Naive thymus-derived CD8-positive, alpha-beta T cell (primary cell): ENCODE results near the gene LEKR1. TPM values are rescaled to one million over a fixed set of nuclear protein-coding genes. Genes with fewer than 3 reads are reported as not detected.

Source experiments
- ATAC-seq, 2 donors: fragments of 150-1000 bp; cut with Tn5 transposase in 1 of 2; sonication (Bioruptor Pico), chemical (Tn5 transposase) in 1 of 2; 1 replicate in 1 of 2; 2 replicates in 1 of 2; pipeline ENCODE4 v1.10.0; 2021; ENCODE audit warnings: mild to moderate bottlenecking in 2 of 2, moderate library complexity in 2 of 2
- POLR2A ChIA-PET: fragments of 350-600 bp; sonication (Branson Sonifier 250); formaldehyde crosslinking; loops from one replicate; lab custom pipeline; 2021; ENCODE audit warnings: antibody characterized with exemption; lab: Charles Lee
- DNase-seq, 10 donors: peaks; one replicate each; pipeline versions ENCODE4 v3.0.0 to v3.0.0-alpha.2; 2020 to 2022
- H3K27ac Mint-ChIP-seq, 10 donors: one replicate each; pipeline ENCODE4 v1.8.0; 2020 to 2022; ENCODE audit warnings: mild to moderate bottlenecking in 10 of 10, mixed read lengths in 10 of 10, moderate library complexity in 4 of 10, inconsistent platforms in 1 of 10
- H3K27me3 Mint-ChIP-seq, 5 donors: one replicate each; pipeline ENCODE4 v1.8.0; 2021 to 2022; ENCODE audit warnings: mixed read lengths in 5 of 5
- H3K36me3 Mint-ChIP-seq, 3 donors: one replicate each; pipeline ENCODE4 v1.8.0; 2020 to 2022; ENCODE audit warnings: mixed read lengths in 3 of 3, mild to moderate bottlenecking in 2 of 3, inconsistent platforms in 1 of 3
- H3K4me1 Mint-ChIP-seq, 4 donors: one replicate each; pipeline ENCODE4 v1.8.0; 2021 to 2022; ENCODE audit warnings: mixed read lengths in 4 of 4
- H3K4me3 Mint-ChIP-seq, 10 donors: one replicate each; pipeline ENCODE4 v1.8.0; 2020 to 2022; ENCODE audit warnings: mild to moderate bottlenecking in 10 of 10, mixed read lengths in 10 of 10, moderate library complexity in 6 of 10, inconsistent platforms in 1 of 10
- H3K9me3 Mint-ChIP-seq, 9 donors: one replicate each; pipeline ENCODE4 v1.8.0; 2020 to 2022; ENCODE audit warnings: mixed read lengths in 9 of 9, mild to moderate bottlenecking in 3 of 9, inconsistent platforms in 1 of 9, moderate library complexity in 1 of 9
- polyA plus RNA-seq, 3 donors: library from polyadenylated mRNA; unstranded; fragments of 300-500 nt; fragmentation: Illumina TruSeq; gene quantifications; one replicate each; pipeline ENCODE4 v1.2.3, GENCODE V29; 2021
- total RNA-seq, 8 experiments: library from RNA in 2 of 8; stranded (reverse) in 2 of 8; gene quantifications; one replicate each; pipeline ENCODE4 v1.2.3 and lab custom pipeline; 2021 to 2026

Gene LEKR1
- 1 to 10 TPM; 3.0 TPM for total RNA-seq
- 1 to 10 TPM in 1 of 3 donors, under 1 TPM in 2; 0.33 to 1.4 (median 0.67) TPM for polyA plus RNA-seq
- 1.5 to 6.2 (median 3.0) reads per million in 6 experiments for total RNA-seq (lab: John Stamatoyannopoulos, UW)

- H3K27ac Mint-ChIP-seq, result peak within 1 kb of the TSS; percentile 91 to 99 (median 98)
- H3K4me1 Mint-ChIP-seq, result peaks cover 12 to 24% (median 18%) of the 10 kb centered on the region in 4 donors
- no peaks in the 10 kb centered on the region for H3K27me3 Mint-ChIP-seq
- ATAC-seq, result peak; percentile 70 to 74
- DNase-seq, result peak; percentile 51 to 83 (median 64)
- no peaks in the 10 kb centered on the region for H3K9me3 Mint-ChIP-seq
- no peaks in the 10 kb centered on the region for H3K36me3 Mint-ChIP-seq
- POLR2A ChIA-PET, result interaction anchor here (0.7 to 2.3 kb wide), 7 partner anchors 9 to 349 kb away, joined by 3 to 13 read pairs (median 3); partner anchors contain the start of genes CCNL1 and SSR3
- peak within 1 kb of the TSS; percentile 88 to 98 (median 94) for H3K4me3 Mint-ChIP-seq
Measured at GRCh38 chr3:156826144-156826895, at the start of gene LEKR1. TSS of gene LEKR1 (plus strand) at chr3:156826353. CDS start at chr3:156829330, 2,977 bp downstream.

GRCh38 chr3:156776871-156777270 is 49.3 kb upstream of the LEKR1 start:
- Mint-ChIP-seq H3K9me3 (no peaks in the 10 kb centered on the region), H3K36me3 (peaks cover 0 to 3% (median 0%) of the 10 kb centered on the region in 3 donors), H3K27ac (no peak overlapping the region), H3K4me3 (no peak overlapping the region), H3K4me1 (peaks cover 0 to 6% (median 0%) of the 10 kb centered on the region in 4 donors), H3K27me3 (peaks cover 0 to 19% (median 5%) of the 10 kb centered on the region in 5 donors)
- ATAC-seq (no peak), DNase-seq (no peak)
- POLR2A ChIA-PET, result no interaction called here

GRCh38 chr3:156781310-156782230 is 44.6 kb upstream of the LEKR1 start:
- Mint-ChIP-seq H3K27ac (peak overlapping the region in 1 of 10 donors; percentile 39), H3K27me3 (peaks cover 0 to 12% (median 3%) of the 10 kb centered on the region in 5 donors), H3K4me1 (peaks cover 0 to 6% (median 2%) of the 10 kb centered on the region in 4 donors), H3K9me3 (no peaks in the 10 kb centered on the region), H3K4me3 (no peak overlapping the region), H3K36me3 (peaks cover 0 to 12% (median 2%) of the 10 kb centered on the region in 3 donors)
- no peak for DNase-seq
- ATAC-seq, result no peak
- POLR2A ChIA-PET, result interaction anchor here (0.6 kb wide), 1 partner anchor 27 kb away, joined by 5 read pairs; no protein-coding TSS in a partner anchor

GRCh38 chr3:156782319-156782718 is 43.8 kb upstream of the LEKR1 start:
- Mint-ChIP-seq H3K4me3 (no peak overlapping the region), H3K9me3 (no peaks in the 10 kb centered on the region), H3K4me1 (peaks cover 0 to 6% (median 2%) of the 10 kb centered on the region in 4 donors), H3K36me3 (peaks cover 0 to 14% (median 2%) of the 10 kb centered on the region in 3 donors), H3K27ac (no peak overlapping the region), H3K27me3 (peaks cover 0 to 12% (median 3%) of the 10 kb centered on the region in 5 donors)
- ATAC-seq, result no peak
- POLR2A ChIA-PET, result interaction anchor here (0.6 kb wide), 1 partner anchor 27 kb away, joined by 5 read pairs; no protein-coding TSS in a partner anchor
- DNase-seq, result no peak

- Mint-ChIP-seq H3K27ac (no peak overlapping the region), H3K4me1 (peaks cover 0 to 6% (median 2%) of the 10 kb centered on the region in 4 donors), H3K27me3 (peaks cover 0 to 12% (median 3%) of the 10 kb centered on the region in 5 donors), H3K4me3 (no peak overlapping the region), H3K9me3 (no peaks in the 10 kb centered on the region), H3K36me3 (peaks cover 0 to 19% (median 6%) of the 10 kb centered on the region in 3 donors)
- ATAC-seq (no peak), DNase-seq (no peak)
- POLR2A ChIA-PET, result no interaction called here
Measured at GRCh38 chr3:156782921-156783320, 43.2 kb upstream of the LEKR1 start.

GRCh38 chr3:156787001-156787400 is 39.2 kb upstream of the LEKR1 start:
- Mint-ChIP-seq H3K4me3 (no peak overlapping the region), H3K27me3 (no peaks in the 10 kb centered on the region), H3K9me3 (no peaks in the 10 kb centered on the region), H3K36me3 (peaks cover 0 to 19% (median 8%) of the 10 kb centered on the region in 3 donors), H3K27ac (no peak overlapping the region), H3K4me1 (peaks cover 0 to 7% (median 3%) of the 10 kb centered on the region in 4 donors)
- POLR2A ChIA-PET, result no interaction called here
- DNase-seq, result no peak
- no peak for ATAC-seq

- POLR2A ChIA-PET, result interaction anchor here (1.0 kb wide), 1 partner anchor 30 kb away, joined by 3 read pairs; no protein-coding TSS in a partner anchor
- no peaks in the 10 kb centered on the region for H3K9me3 Mint-ChIP-seq
- no peak overlapping the region for H3K27ac Mint-ChIP-seq
- DNase-seq, result no peak
- peaks cover 0 to 19% (median 8%) of the 10 kb centered on the region in 3 donors for H3K36me3 Mint-ChIP-seq
- no peak for ATAC-seq
- no peaks in the 10 kb centered on the region for H3K27me3 Mint-ChIP-seq
- H3K4me1 Mint-ChIP-seq, result peaks cover 8 to 18% (median 11%) of the 10 kb centered on the region in 4 donors
- no peak overlapping the region for H3K4me3 Mint-ChIP-seq
Measured at GRCh38 chr3:156787926-156788663, 38.1 kb upstream of the LEKR1 start.

- peaks cover 12 to 21% (median 15%) of the 10 kb centered on the region in 4 donors for H3K4me1 Mint-ChIP-seq
- POLR2A ChIA-PET, result no interaction called here
- H3K27ac Mint-ChIP-seq, result no peak overlapping the region
- no peaks in the 10 kb centered on the region for H3K9me3 Mint-ChIP-seq
- H3K36me3 Mint-ChIP-seq, result peaks cover 0 to 16% (median 8%) of the 10 kb centered on the region in 3 donors
- ATAC-seq, result no peak
- DNase-seq, result no peak
- H3K4me3 Mint-ChIP-seq, result no peak overlapping the region
- H3K27me3 Mint-ChIP-seq, result no peaks in the 10 kb centered on the region
Measured at GRCh38 chr3:156788846-156789245, 37.3 kb upstream of the LEKR1 start.

- no peak overlapping the region for H3K4me3 Mint-ChIP-seq
- H3K9me3 Mint-ChIP-seq, result no peaks in the 10 kb centered on the region
- H3K36me3 Mint-ChIP-seq, result peaks cover 0 to 13% (median 6%) of the 10 kb centered on the region in 3 donors
- POLR2A ChIA-PET, result no interaction called here
- no peak for ATAC-seq
- H3K4me1 Mint-ChIP-seq, result peaks cover 12 to 17% (median 15%) of the 10 kb centered on the region in 4 donors
- H3K27ac Mint-ChIP-seq, result no peak overlapping the region
- no peak for DNase-seq
- no peaks in the 10 kb centered on the region for H3K27me3 Mint-ChIP-seq
Measured at GRCh38 chr3:156790156-156790555, 36.0 kb upstream of the LEKR1 start.

- H3K4me3 Mint-ChIP-seq, result no peak overlapping the region
- peaks cover 15 to 27% (median 22%) of the 10 kb centered on the region in 4 donors for H3K4me1 Mint-ChIP-seq
- POLR2A ChIA-PET, result interaction anchor here (1.2 kb wide), 1 partner anchor 117 kb away, joined by 3 read pairs; the partner anchor contains the start of gene TIPARP
- H3K9me3 Mint-ChIP-seq, result no peaks in the 10 kb centered on the region
- H3K27ac Mint-ChIP-seq, result peak overlapping the region in 3 of 10 donors; percentile 4 to 34 (median 14)
- H3K27me3 Mint-ChIP-seq, result no peaks in the 10 kb centered on the region
- DNase-seq (no peak), ATAC-seq (no peak)
- H3K36me3 Mint-ChIP-seq, result peaks cover 0 to 10% (median 6%) of the 10 kb centered on the region in 3 donors
Measured at GRCh38 chr3:156792114-156792513, 34.0 kb upstream of the LEKR1 start.

- DNase-seq (no peak), ATAC-seq (no peak)
- H3K27ac Mint-ChIP-seq, result peak overlapping the region in 5 of 10 donors; percentile 4 to 65 (median 34)
- H3K4me1 Mint-ChIP-seq, result peaks cover 15 to 27% (median 22%) of the 10 kb centered on the region in 4 donors
- H3K9me3 Mint-ChIP-seq, result no peaks in the 10 kb centered on the region
- no peaks in the 10 kb centered on the region for H3K27me3 Mint-ChIP-seq
- H3K4me3 Mint-ChIP-seq, result no peak overlapping the region
- POLR2A ChIA-PET, result interaction anchor here (1.1 to 1.2 kb wide), 2 partner anchors 34 to 117 kb away, joined by 3 read pairs; partner anchors contain the start of genes LEKR1 and TIPARP
- H3K36me3 Mint-ChIP-seq, result peaks cover 0 to 6% (median 6%) of the 10 kb centered on the region in 3 donors
Measured at GRCh38 chr3:156792536-156792935, 33.6 kb upstream of the LEKR1 start.
